HepG2 (cell line): ENCODE results near the gene ENG. TPM values are rescaled to one million over a fixed set of nuclear protein-coding genes. Genes with fewer than 3 reads are reported as not detected.

ENCODE experiments used
- AGO1 ChIP-seq: fragments of 200-400 bp; formaldehyde crosslinking; IDR thresholded peaks from 2 replicates; pipeline ENCODE4 v1.6.1; 2017; ENCODE audit warnings: mild to moderate bottlenecking, low read depth, low read length, moderate library complexity; ENCODE audit not compliant: poor library complexity, severe bottlenecking
- CBX1 ChIP-seq: IDR thresholded peaks from one replicate; pipeline ENCODE4 v1.6.1; 2016; ENCODE audit warnings: antibody characterized with exemption, low read depth
- ETV5 ChIP-seq: IDR thresholded peaks from 2 replicates; pipeline ENCODE4 v1.6.1; 2018; ENCODE audit warnings: missing biosample characterization, missing genetic modification reagents, inconsistent platforms, borderline replicate concordance
- FOXA1 ChIP-seq, 2 experiments: fragments of 450-650 bp in 1 of 2; sonication (generic) in 1 of 2; formaldehyde crosslinking in 1 of 2; IDR thresholded peaks; 2 replicates each; pipeline versions ENCODE4 v1.4.0 to v1.6.1; 2016 to 2020; ENCODE audit warnings: missing genetic modification reagents in 1 of 2
- FOXC1 ChIP-seq: sonication (generic); formaldehyde crosslinking; IDR thresholded peaks from 2 replicates; pipeline ENCODE4 v1.8.0; 2022; ENCODE audit warnings: mild to moderate bottlenecking, missing genetic modification reagents, borderline replicate concordance
- JUND ChIP-seq: sonication (generic); formaldehyde crosslinking; IDR thresholded peaks from 2 replicates; pipeline ENCODE4 v1.8.0; 2022; ENCODE audit warnings: mild to moderate bottlenecking, missing genetic modification reagents
- KLF16 ChIP-seq, 2 experiments: sonication (generic) in 1 of 2; formaldehyde crosslinking in 1 of 2; IDR thresholded peaks; 2 replicates each; pipeline versions ENCODE4 v1.6.1 to v1.8.0; 2016 to 2023; ENCODE audit warnings: missing genetic modification reagents in 2 of 2, missing compliant biosample characterization in 1 of 2
- MTF1 ChIP-seq: sonication (generic); formaldehyde crosslinking; IDR thresholded peaks from 2 replicates; pipeline ENCODE4 v1.5.0; 2020; ENCODE audit warnings: missing genetic modification reagents
- MTF2 ChIP-seq: sonication (generic); formaldehyde crosslinking; IDR thresholded peaks from 2 replicates; pipeline ENCODE4 v1.5.0; 2020; ENCODE audit warnings: missing genetic modification reagents, borderline replicate concordance
- SNAPC2 ChIP-seq: sonication (generic); formaldehyde crosslinking; IDR thresholded peaks from 2 replicates; pipeline ENCODE4 v1.8.1; 2022; ENCODE audit warnings: mild to moderate bottlenecking, missing genetic modification reagents
- SUZ12 ChIP-seq: fragments of 150-350 bp; IDR thresholded peaks from 2 replicates; pipeline ENCODE4 v1.6.1; 2014; ENCODE audit warnings: low read depth, low read length
- THYN1 ChIP-seq: sonication (generic); formaldehyde crosslinking; IDR thresholded peaks from 2 replicates; pipeline ENCODE4 v1.8.1; 2023; ENCODE audit warnings: low read depth, mild to moderate bottlenecking, moderate library complexity, missing genetic modification reagents, borderline replicate concordance
- ZFY ChIP-seq: sonication (generic); formaldehyde crosslinking; IDR thresholded peaks from 2 replicates; pipeline ENCODE4 v1.4.0; 2020; ENCODE audit warnings: missing genetic modification reagents
- ZNF10 ChIP-seq: sonication (generic); formaldehyde crosslinking; IDR thresholded peaks from 2 replicates; pipeline ENCODE4 v1.4.0; 2020; ENCODE audit warnings: mild to moderate bottlenecking, low read depth, missing genetic modification reagents, borderline replicate concordance
- ZNF234 ChIP-seq: sonication (generic); formaldehyde crosslinking; conservative IDR thresholded peaks from 2 replicates; pipeline ENCODE4 v1.5.1; 2020; ENCODE audit warnings: mild to moderate bottlenecking, missing genetic modification reagents
- ZNF567 ChIP-seq: sonication (generic); formaldehyde crosslinking; IDR thresholded peaks from 2 replicates; pipeline ENCODE4 v1.8.1; 2023; ENCODE audit warnings: mild to moderate bottlenecking, missing genetic modification reagents, borderline replicate concordance
- ZNF605 ChIP-seq: sonication (generic); formaldehyde crosslinking; IDR thresholded peaks from 2 replicates; pipeline ENCODE4 v1.8.0; 2022; ENCODE audit warnings: mild to moderate bottlenecking, missing genetic modification reagents
- polyA plus RNA-seq, 8 experiments: library from polyadenylated mRNA; depleted of rRNA in 3 of 8; stranded (reverse) in 7 of 8; unstranded in 1 of 8; fragments of >200 nt; fragmentation: Illumina TruSeq in 4 of 8; extraction: Trizol in 4 of 8; gene quantifications; 2 replicates each; pipeline versions ENCODE4 v1.2.1 to v1.2.3, GENCODE V29; 2011 to 2016; ENCODE audit warnings: low read depth in 4 of 8, missing spikeins in 1 of 8, mixed read lengths in 1 of 8; ENCODE audit not compliant: insufficient read depth in 1 of 8
- total RNA-seq, 5 experiments: library from RNA; depleted of rRNA; stranded (reverse); fragments of >200 nt; fragmentation: Illumina TruSeq; extraction: Trizol; gene quantifications; 2 replicates each; pipeline ENCODE4 v1.2.3, GENCODE V29; 2016; ENCODE audit warnings: low read depth in 1 of 5
- TF ChIP-seq, protein P1 (sequence below): IDR thresholded peaks from 2 replicates; pipeline ENCODE4 v1.4.0; 2020; ENCODE audit warnings: mild to moderate bottlenecking, missing genetic modification reagents
- TF ChIP-seq, protein P2 (sequence below): sonication (generic); formaldehyde crosslinking; IDR thresholded peaks from 2 replicates; pipeline ENCODE4 v1.5.0; 2020; ENCODE audit warnings: mild to moderate bottlenecking, missing genetic modification reagents

Gene ENG
- total and polyA plus RNA-seq, 2 of the 13 experiments (the other 11 are each of a cell fraction or from before 2014, with no cell fraction given) = 0.02 to 1.1 TPM

DNA sequence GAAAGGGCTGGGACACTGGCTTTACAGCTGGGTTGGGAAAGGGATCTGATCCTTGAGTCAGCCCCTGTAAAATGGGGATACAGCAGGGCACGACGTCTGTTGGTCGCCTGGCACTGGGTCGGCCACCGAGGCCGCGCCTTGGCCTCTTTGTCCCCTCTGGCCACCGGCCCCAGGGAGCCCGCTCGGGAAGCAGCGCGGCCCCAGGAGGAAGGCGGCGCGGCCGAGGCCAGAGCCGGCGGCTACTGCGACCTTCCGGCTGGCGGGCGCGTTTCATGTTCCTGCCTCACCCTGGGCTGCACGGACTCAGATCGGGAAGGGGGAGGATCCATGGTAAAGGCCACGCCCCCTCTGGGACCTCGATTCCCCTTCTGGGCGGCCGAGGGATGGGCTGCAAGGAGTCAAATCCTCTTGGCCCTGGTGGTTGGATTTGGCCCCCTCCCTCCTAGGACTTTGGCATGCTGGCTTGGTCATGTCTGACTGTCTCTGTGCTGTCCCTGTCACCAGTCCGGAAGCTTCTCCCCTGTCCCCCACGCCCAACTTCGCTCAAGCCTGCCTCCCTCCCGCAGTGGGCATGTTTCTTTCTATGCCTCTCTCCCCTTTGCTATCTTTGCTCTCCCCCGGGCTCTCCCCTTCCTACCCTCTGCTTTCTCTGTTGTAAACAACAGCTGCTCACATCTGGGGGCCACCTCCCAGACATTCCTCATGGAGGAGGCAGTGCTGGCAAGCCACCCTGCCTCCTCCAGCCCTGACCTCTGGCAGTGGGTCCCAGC lies 26.0 kb downstream of the ENG start (continued):
- TF ChIP-seq ZNF234 (CRISPR knock-in tag) = no peak
- TF ChIP-seq THYN1 (CRISPR knock-in tag) = no peak
- no peak for TF ChIP-seq MTF1 (CRISPR knock-in tag)
- TF ChIP-seq CBX1 = no peak
- TF ChIP-seq SNAPC2 (CRISPR knock-in tag) = no peak
- peak; percentile 65 for TF ChIP-seq AGO1
- TF ChIP-seq ZNF605 (CRISPR knock-in tag) = no peak
- no peak for TF ChIP-seq MTF2 (CRISPR knock-in tag)
- TF ChIP-seq FOXC1 (CRISPR knock-in tag) = no peak
- TF ChIP-seq, protein P1, sequence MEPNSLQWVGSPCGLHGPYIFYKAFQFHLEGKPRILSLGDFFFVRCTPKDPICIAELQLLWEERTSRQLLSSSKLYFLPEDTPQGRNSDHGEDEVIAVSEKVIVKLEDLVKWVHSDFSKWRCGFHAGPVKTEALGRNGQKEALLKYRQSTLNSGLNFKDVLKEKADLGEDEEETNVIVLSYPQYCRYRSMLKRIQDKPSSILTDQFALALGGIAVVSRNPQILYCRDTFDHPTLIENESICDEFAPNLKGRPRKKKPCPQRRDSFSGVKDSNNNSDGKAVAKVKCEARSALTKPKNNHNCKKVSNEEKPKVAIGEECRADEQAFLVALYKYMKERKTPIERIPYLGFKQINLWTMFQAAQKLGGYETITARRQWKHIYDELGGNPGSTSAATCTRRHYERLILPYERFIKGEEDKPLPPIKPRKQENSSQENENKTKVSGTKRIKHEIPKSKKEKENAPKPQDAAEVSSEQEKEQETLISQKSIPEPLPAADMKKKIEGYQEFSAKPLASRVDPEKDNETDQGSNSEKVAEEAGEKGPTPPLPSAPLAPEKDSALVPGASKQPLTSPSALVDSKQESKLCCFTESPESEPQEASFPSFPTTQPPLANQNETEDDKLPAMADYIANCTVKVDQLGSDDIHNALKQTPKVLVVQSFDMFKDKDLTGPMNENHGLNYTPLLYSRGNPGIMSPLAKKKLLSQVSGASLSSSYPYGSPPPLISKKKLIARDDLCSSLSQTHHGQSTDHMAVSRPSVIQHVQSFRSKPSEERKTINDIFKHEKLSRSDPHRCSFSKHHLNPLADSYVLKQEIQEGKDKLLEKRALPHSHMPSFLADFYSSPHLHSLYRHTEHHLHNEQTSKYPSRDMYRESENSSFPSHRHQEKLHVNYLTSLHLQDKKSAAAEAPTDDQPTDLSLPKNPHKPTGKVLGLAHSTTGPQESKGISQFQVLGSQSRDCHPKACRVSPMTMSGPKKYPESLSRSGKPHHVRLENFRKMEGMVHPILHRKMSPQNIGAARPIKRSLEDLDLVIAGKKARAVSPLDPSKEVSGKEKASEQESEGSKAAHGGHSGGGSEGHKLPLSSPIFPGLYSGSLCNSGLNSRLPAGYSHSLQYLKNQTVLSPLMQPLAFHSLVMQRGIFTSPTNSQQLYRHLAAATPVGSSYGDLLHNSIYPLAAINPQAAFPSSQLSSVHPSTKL (CRISPR knock-in tag) = peak; percentile 39; the same call in 1 of the 2 replicates
- TF ChIP-seq SUZ12 = no peak
- TF ChIP-seq, protein P2, sequence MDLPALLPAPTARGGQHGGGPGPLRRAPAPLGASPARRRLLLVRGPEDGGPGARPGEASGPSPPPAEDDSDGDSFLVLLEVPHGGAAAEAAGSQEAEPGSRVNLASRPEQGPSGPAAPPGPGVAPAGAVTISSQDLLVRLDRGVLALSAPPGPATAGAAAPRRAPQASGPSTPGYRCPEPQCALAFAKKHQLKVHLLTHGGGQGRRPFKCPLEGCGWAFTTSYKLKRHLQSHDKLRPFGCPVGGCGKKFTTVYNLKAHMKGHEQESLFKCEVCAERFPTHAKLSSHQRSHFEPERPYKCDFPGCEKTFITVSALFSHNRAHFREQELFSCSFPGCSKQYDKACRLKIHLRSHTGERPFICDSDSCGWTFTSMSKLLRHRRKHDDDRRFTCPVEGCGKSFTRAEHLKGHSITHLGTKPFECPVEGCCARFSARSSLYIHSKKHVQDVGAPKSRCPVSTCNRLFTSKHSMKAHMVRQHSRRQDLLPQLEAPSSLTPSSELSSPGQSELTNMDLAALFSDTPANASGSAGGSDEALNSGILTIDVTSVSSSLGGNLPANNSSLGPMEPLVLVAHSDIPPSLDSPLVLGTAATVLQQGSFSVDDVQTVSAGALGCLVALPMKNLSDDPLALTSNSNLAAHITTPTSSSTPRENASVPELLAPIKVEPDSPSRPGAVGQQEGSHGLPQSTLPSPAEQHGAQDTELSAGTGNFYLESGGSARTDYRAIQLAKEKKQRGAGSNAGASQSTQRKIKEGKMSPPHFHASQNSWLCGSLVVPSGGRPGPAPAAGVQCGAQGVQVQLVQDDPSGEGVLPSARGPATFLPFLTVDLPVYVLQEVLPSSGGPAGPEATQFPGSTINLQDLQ (CRISPR knock-in tag) = peak; percentile 34; the same call in 1 of the 2 replicates
- peak; percentile 82; the same call in 1 of the 2 replicates for TF ChIP-seq ETV5 (CRISPR knock-in tag)
- TF ChIP-seq FOXA1 (IDR thresholded peaks at IDR 0.05) = no peak
- TF ChIP-seq FOXA1 (CRISPR knock-in tag; IDR thresholded peaks at IDR 0.05) = no peak
- TF ChIP-seq ZNF10 (CRISPR knock-in tag) = no peak
- no peak for TF ChIP-seq ZNF567
- peak; percentile 69; the same call in 1 of the 2 replicates for TF ChIP-seq ZFY (CRISPR knock-in tag)
- TF ChIP-seq JUND = no peak
- TF ChIP-seq KLF16 (CRISPR knock-in tag; IDR thresholded peaks at IDR 0.05) = no peak
